Ectodermal cell (in vitro differentiated cells): Measurements from ENCODE around the gene PPP1R13B.
"Not testable (repeated sequence)": the region's sequence is repeated elsewhere in the genome, so short reads cannot be mapped to it uniquely, and the experiment has no call there.

Experiments used
- H3K27ac ChIP-seq: 2 replicates; pipeline ENCODE4 v1.7.0; 2013; ENCODE audit warnings: mild to moderate bottlenecking, low read depth, low read length; ENCODE audit not compliant: insufficient read depth, poor library complexity, severe bottlenecking
- H3K27me3 ChIP-seq: 2 replicates; pipeline ENCODE4 v1.7.0; 2013; ENCODE audit warnings: mild to moderate bottlenecking, low read length; ENCODE audit not compliant: insufficient read depth, control insufficient read depth, poor library complexity, severe bottlenecking
- H3K36me3 ChIP-seq: one replicate; pipeline ENCODE4 v1.7.0; 2013; ENCODE audit warnings: low read length; ENCODE audit not compliant: control insufficient read depth, insufficient read depth
- H3K4me1 ChIP-seq: one replicate; pipeline ENCODE4 v1.7.0; 2013; ENCODE audit warnings: low read length; ENCODE audit not compliant: control insufficient read depth, insufficient read depth
- H3K4me3 ChIP-seq: 2 replicates; pipeline ENCODE4 v1.7.0; 2013; ENCODE audit warnings: low read depth, low read length, control low read depth; ENCODE audit not compliant: insufficient read depth
- H3K9me3 ChIP-seq: 2 replicates; pipeline ENCODE4 v1.7.0; 2013; ENCODE audit warnings: mild to moderate bottlenecking, low read length, moderate library complexity; ENCODE audit not compliant: control insufficient read depth
- WGBS, 2 experiments: methylation state at CpG; one replicate each; pipeline ENCODE4 v1.1.7; 2013; ENCODE audit warnings: missing lambda C conversion rate in 2 of 2; 5-methylcytosine and 5-hydroxymethylcytosine counted together

PPP1R13B gene

DNA sequence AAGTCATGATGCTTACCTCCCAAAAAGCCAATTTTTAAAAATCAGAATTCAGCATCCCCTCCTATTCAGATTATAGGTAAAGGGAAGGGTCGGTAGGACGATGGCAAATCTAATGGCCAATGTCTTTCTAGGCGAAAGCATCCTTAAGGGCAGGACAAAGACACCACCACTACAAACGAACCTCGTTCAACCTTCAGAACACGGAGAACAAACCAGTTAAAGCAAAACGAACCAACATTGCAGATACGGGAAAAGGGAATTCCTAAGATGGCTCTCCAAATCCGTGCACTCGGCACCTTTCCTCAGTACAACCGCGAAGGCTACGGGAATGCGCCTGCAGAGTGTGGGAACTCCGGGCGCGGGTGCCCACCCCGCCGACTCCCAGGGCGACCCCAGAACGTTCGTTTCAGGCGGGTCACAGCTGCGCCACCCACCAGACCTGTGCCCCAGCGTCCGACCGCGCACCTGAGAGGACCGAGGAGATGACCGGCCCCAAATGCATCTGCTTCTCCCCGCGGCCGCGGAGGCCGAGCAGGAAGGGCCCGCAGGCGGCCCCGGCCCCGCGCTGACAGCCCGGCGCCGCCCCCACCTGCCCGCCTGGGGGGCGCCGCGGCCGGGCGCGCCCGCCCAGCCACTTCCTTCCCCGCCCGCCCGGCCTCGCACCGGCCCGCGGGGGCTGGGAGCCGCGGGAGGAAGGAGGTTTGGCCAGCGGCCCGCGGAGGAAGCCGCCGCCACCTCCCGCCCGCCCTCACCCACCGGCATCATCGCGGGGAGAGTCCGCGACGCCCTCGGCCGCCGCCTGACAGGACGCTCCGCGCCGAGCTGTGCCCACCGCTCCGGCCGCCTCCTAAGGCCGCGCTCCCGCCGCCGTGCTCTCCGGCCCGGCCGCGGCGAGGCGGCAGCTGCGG lies 578 bp downstream of the PPP1R13B start:
- Histone ChIP-seq H3K9me3 (no peaks in the 10 kb centered on the region), H3K4me3 (peak overlapping the region; percentile 51), H3K36me3 (no peaks in the 10 kb centered on the region), H3K4me1 (no peaks in the 10 kb centered on the region), H3K27ac (no peak overlapping the region), H3K27me3 (peaks cover 54% of the 10 kb centered on the region)
- WGBS, 2 experiments, result 0% methylated on average over 94 to 95 of the region's 95 CpGs

DNA sequence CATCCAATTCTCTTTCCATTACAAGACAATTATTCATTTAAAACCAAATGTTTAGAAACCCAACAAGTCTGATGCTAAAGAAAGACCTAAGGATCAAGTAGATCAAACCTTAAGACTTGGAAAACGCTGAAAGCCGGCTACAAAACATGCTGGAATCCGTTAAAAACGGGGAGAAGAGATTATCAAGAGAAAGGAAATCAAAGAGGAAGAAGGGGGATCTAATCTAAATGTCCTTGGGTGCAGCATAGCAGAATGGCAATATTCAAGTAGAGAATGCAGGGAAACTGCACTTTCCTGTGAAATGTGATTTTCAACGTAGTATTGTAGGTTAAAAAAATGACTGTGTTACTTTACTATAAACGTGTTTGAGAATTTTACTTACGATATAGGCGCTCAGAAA lies 1.3 kb downstream of the PPP1R13B start:
- H3K4me1 ChIP-seq, result no peaks in the 10 kb centered on the region
- H3K36me3 ChIP-seq, result no peaks in the 10 kb centered on the region
- no peaks in the 10 kb centered on the region for H3K9me3 ChIP-seq
- H3K27ac ChIP-seq, result no peak overlapping the region
- no peak overlapping the region for H3K4me3 ChIP-seq
- peaks cover 54% of the 10 kb centered on the region for H3K27me3 ChIP-seq
- WGBS, 2 experiments, result 20 to 21% methylated on average over 8 of the region's 8 CpGs

- H3K36me3 ChIP-seq, result no peaks in the 10 kb centered on the region
- no peaks in the 10 kb centered on the region for H3K9me3 ChIP-seq
- H3K27me3 ChIP-seq, result peaks cover 54% of the 10 kb centered on the region
- 83 to 87% methylated on average over 4 to 5 of the region's 5 CpGs for WGBS, 2 experiments
- no peak overlapping the region for H3K4me3 ChIP-seq
- H3K4me1 ChIP-seq, result no peaks in the 10 kb centered on the region
- no peak overlapping the region for H3K27ac ChIP-seq
Measured at GRCh38 chr14:103845327-103845726, 2.0 kb downstream of the PPP1R13B start.

DNA sequence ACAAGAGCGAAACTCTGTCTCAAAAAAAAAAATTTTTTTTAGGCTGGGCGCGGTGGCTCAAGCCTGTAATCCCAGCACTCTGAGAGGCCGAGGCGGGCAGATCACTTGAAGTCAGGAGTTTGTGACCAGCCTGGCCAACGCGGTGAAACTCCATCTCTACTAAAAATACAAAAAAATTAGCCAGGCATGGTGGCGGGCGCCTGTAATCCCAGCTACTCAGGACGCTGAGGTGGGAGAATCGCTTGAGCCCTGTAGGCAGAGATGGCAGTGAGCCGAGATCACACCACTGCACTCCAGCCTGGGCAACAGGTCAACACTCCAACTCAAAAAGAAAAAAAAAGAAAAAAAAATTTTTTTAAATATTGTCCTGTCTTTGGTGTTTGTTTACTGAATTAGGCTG lies 6.1 kb downstream of the PPP1R13B start:
- H3K36me3 ChIP-seq, H3K4me3 ChIP-seq, H3K9me3 ChIP-seq, H3K4me1 ChIP-seq, H3K27ac ChIP-seq: not testable (repeated sequence)
- 91% methylated on average over 12 of the region's 12 CpGs for WGBS, 2 experiments
- H3K27me3 ChIP-seq, result peaks cover 20% of the 10 kb centered on the region

- Histone ChIP-seq H3K4me1 (no peaks in the 10 kb centered on the region), H3K9me3 (no peaks in the 10 kb centered on the region), H3K4me3 (no peak overlapping the region), H3K36me3 (no peaks in the 10 kb centered on the region), H3K27ac (no peak overlapping the region), H3K27me3 (peaks cover 8% of the 10 kb centered on the region)
- whole genome bisulfite sequencing, 2 experiments, result 73 to 93% methylated on average over 2 of the region's 2 CpGs
Measured at GRCh38 chr14:103840014-103840413, 7.4 kb downstream of the PPP1R13B start.

DNA sequence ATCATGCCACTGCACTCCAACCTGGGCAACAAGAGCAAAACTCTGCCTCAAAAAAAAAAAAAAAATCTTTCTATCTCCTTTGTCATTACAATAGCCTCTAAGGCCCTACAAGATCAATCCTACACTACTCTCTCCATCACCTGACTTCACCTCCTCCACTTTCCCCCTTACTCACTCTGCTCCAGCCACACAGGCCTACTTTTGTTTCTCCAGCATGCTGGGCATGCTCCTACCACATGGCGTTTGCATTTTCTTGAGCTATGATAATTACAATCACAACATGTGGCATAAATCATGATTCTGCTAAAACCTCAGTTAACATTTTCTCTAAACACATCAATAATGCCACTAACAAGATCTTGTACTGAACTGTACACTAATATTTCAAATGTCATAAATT lies 7.8 kb downstream of the PPP1R13B start:
- 85 to 100% methylated on average over 1 of the region's 1 CpG for WGBS, 2 experiments
- Histone ChIP-seq H3K36me3 (no peaks in the 10 kb centered on the region), H3K4me3 (no peak overlapping the region), H3K27ac (no peak overlapping the region), H3K9me3 (no peaks in the 10 kb centered on the region), H3K27me3 (peaks cover 3% of the 10 kb centered on the region), H3K4me1 (no peaks in the 10 kb centered on the region)

GRCh38 chr14:103838117-103838516 lies 9.3 kb downstream of the PPP1R13B start:
- H3K4me3 ChIP-seq, result no peak overlapping the region
- whole genome bisulfite sequencing, 2 experiments, result 83 to 100% methylated on average over 1 of the region's 1 CpG
- no peaks in the 10 kb centered on the region for H3K4me1 ChIP-seq
- H3K27ac ChIP-seq, result no peak overlapping the region
- no peaks in the 10 kb centered on the region for H3K36me3 ChIP-seq
- no peaks in the 10 kb centered on the region for H3K9me3 ChIP-seq
- no peaks in the 10 kb centered on the region for H3K27me3 ChIP-seq

GRCh38 chr14:103836976-103837725 lies 10.2 kb downstream of the PPP1R13B start:
- Histone ChIP-seq H3K36me3 (no peaks in the 10 kb centered on the region), H3K4me1 (no peaks in the 10 kb centered on the region), H3K27ac (no peak overlapping the region), H3K27me3 (no peaks in the 10 kb centered on the region), H3K9me3 (no peaks in the 10 kb centered on the region), H3K4me3 (no peak overlapping the region)
- 92 to 93% methylated on average over 6 of the region's 6 CpGs for WGBS, 2 experiments

- H3K27ac ChIP-seq, result no peak overlapping the region
- 96 to 98% methylated on average over 2 of the region's 2 CpGs for WGBS, 2 experiments
- H3K4me3 ChIP-seq, result no peak overlapping the region
- H3K27me3 ChIP-seq, result no peaks in the 10 kb centered on the region
- no peaks in the 10 kb centered on the region for H3K36me3 ChIP-seq
- H3K4me1 ChIP-seq, result no peaks in the 10 kb centered on the region
- H3K9me3 ChIP-seq, result no peaks in the 10 kb centered on the region
Measured at GRCh38 chr14:103834956-103835355, 12.4 kb downstream of the PPP1R13B start.

DNA sequence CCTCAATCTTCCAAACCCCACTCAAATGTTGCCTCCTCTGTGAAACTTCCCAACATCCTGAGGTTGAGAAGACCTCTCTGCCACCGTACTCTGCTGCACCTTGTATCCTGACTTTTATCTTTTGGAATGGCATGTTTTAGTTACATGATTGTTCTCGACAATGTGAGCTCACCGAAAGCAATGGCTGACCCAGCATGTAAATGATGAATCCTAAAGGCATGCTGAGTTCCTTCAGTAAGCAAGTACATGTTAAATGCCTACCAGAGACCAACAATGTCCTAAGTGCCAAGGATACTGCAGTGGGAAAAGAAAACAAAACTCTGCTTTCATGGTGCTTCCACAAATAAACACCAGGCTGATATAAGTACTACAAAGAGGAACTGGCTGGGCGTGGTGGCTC lies 13.7 kb downstream of the PPP1R13B start:
- Histone ChIP-seq H3K36me3 (no peaks in the 10 kb centered on the region), H3K9me3 (no peaks in the 10 kb centered on the region), H3K27ac (no peak overlapping the region), H3K4me3 (no peak overlapping the region), H3K4me1 (no peaks in the 10 kb centered on the region), H3K27me3 (no peaks in the 10 kb centered on the region)
- 90 to 93% methylated on average over 4 of the region's 4 CpGs for WGBS, 2 experiments
